Sciatic nerve (tissue), 2 donors: Measurements from ENCODE around the gene C15orf40. TPM values are rescaled to one million over a fixed set of nuclear protein-coding genes. Genes with fewer than 3 reads are reported as not detected.
"Not testable (repeated sequence)": the region's sequence is repeated elsewhere in the genome, so short reads cannot be mapped to it uniquely, and the experiment has no call there.

Source experiments
- ATAC-seq: fragments of 200-7000 bp; cut with Tn5 transposase; one replicate; pipeline ENCODE4 v1.9.1; 2020; ENCODE audit warnings: mild to moderate bottlenecking, moderate library complexity
- DNase-seq: peaks from one replicate; pipeline ENCODE4 v3.0.0-alpha.2; 2020; ENCODE audit warnings: low spot score
- intact Hi-C: fragments of 100-400 bp; cut with DNase I; formaldehyde crosslinking; loops from one replicate; pipeline ENCODE4 v1.14.2; 2022
- total RNA-seq: library from RNA; stranded (reverse); fragmentation: NEBNext Ultra II Directional; extraction: Animal tissue kit (Norgen Biotek cat#: 25700); gene quantifications from one replicate; pipeline ENCODE4 v1.2.1, GENCODE V29; 2021
- donor health status: DM: no; HTN: no; CAD: no.
- donor health status: DM: no; HTN: no; CAD: no.

C15orf40 gene
- total RNA-seq = 20.6 TPM

GRCh38 chr15:83011271-83012075 lies at the start of gene C15orf40:
Gene C15orf40 (minus strand): TSS chr15:83011639. CDS start chr15:83011607, 32 bp downstream.
- ATAC-seq (peak; percentile 100), DNase-seq (peak; percentile 93)
- intact Hi-C loops = no loop called here

GRCh38 chr15:83057696-83058376 lies 46.4 kb upstream of the C15orf40 start:
- intact Hi-C loops = no loop called here
- ATAC-seq (no peak), DNase-seq (no peak)

GRCh38 chr15:83057002-83057401 lies 45.6 kb upstream of the C15orf40 start:
- DNase-seq (no peak), ATAC-seq (no peak)
- intact Hi-C loops = no loop called here

- ATAC-seq (no peak), DNase-seq (no peak)
- intact Hi-C loops = no loop called here
Observed at GRCh38 chr15:83053151-83053550, 41.7 kb upstream of the C15orf40 start.

- DNase-seq = no peak
- ATAC-seq = no peak
- intact Hi-C loops = no loop called here
Observed at GRCh38 chr15:83046558-83047127, 35.2 kb upstream of the C15orf40 start.

- intact Hi-C loops = no loop called here
- ATAC-seq (no peak), DNase-seq (no peak)
Observed at GRCh38 chr15:83044156-83044555, 32.7 kb upstream of the C15orf40 start.

GRCh38 chr15:83039206-83039605 lies 27.8 kb upstream of the C15orf40 start:
- DNase-seq (no peak), ATAC-seq (no peak)
- intact Hi-C loops = no loop called here

GRCh38 chr15:83036253-83036652 lies 24.8 kb upstream of the C15orf40 start:
- intact Hi-C loops = no loop called here
- DNase-seq = no peak
- ATAC-seq = no peak

- intact Hi-C loops, ATAC-seq, DNase-seq: not testable (repeated sequence)
Observed at GRCh38 chr15:83031234-83031633, 19.8 kb upstream of the C15orf40 start.

- DNase-seq (no peak), ATAC-seq (no peak)
- intact Hi-C loops = no loop called here
Observed at GRCh38 chr15:83030021-83030420, 18.6 kb upstream of the C15orf40 start.

GRCh38 chr15:83018436-83018835 lies 7.0 kb upstream of the C15orf40 start:
- DNase-seq (no peak), ATAC-seq (no peak)
- intact Hi-C loops = no loop called here

- no peak for ATAC-seq
- intact Hi-C loops = no loop called here
- no peak for DNase-seq
Observed at GRCh38 chr15:83016906-83017305, 5.5 kb upstream of the C15orf40 start.

GRCh38 chr15:83015361-83015760 lies 3.9 kb upstream of the C15orf40 start:
- no peak for ATAC-seq
- intact Hi-C loops = no loop called here
- DNase-seq = no peak

GRCh38 chr15:83014205-83014653 lies 2.8 kb upstream of the C15orf40 start:
- DNase-seq = no peak
- intact Hi-C loops = no loop called here
- ATAC-seq = no peak

- ATAC-seq (no peak), DNase-seq (no peak)
- intact Hi-C loops = no loop called here
Observed at GRCh38 chr15:83012636-83013035, 1.2 kb upstream of the C15orf40 start.

GRCh38 chr15:83012076-83012426 lies 612 bp upstream of the C15orf40 start:
- ATAC-seq (peak; percentile 30), DNase-seq (no peak)
- intact Hi-C loops = no loop called here

GRCh38 chr15:83010709-83011270 lies 649 bp downstream of the C15orf40 start:
- peak; percentile 73 for DNase-seq
- peak; percentile 78 for ATAC-seq
- intact Hi-C loops = no loop called here

- DNase-seq, ATAC-seq, intact Hi-C loops: not testable (repeated sequence)
Observed at GRCh38 chr15:83000672-83001031, 10.8 kb downstream of the C15orf40 start.

GRCh38 chr15:82999905-83000671 lies 11.4 kb downstream of the C15orf40 start:
- DNase-seq (no peak), ATAC-seq (peak; percentile 80)
- intact Hi-C loops = no loop called here
